Body of pancreas (tissue), 4 donors: ENCODE measurements around the gene WWTR1.
A peak's percentile ranks its signal among the peaks of the same experiment; 100 is the strongest.

Experiments
- CTCF ChIP-seq, 7 experiments: fragments of 450-650 bp in 4 of 7; fragments of 200-600 bp in 3 of 7; sonication (generic) in 3 of 7; IDR thresholded peaks; one replicate each; pipeline ENCODE4 v1.5.1; 2016 to 2019; ENCODE audit warnings: antibody characterized with exemption in 7 of 7
- POLR2A ChIP-seq, 3 donors: fragments of 450-650 bp; IDR thresholded peaks; one replicate each; pipeline ENCODE4 v1.6.1; 2016; ENCODE audit warnings: antibody characterized with exemption in 3 of 3, mild to moderate bottlenecking in 2 of 3

DNA sequence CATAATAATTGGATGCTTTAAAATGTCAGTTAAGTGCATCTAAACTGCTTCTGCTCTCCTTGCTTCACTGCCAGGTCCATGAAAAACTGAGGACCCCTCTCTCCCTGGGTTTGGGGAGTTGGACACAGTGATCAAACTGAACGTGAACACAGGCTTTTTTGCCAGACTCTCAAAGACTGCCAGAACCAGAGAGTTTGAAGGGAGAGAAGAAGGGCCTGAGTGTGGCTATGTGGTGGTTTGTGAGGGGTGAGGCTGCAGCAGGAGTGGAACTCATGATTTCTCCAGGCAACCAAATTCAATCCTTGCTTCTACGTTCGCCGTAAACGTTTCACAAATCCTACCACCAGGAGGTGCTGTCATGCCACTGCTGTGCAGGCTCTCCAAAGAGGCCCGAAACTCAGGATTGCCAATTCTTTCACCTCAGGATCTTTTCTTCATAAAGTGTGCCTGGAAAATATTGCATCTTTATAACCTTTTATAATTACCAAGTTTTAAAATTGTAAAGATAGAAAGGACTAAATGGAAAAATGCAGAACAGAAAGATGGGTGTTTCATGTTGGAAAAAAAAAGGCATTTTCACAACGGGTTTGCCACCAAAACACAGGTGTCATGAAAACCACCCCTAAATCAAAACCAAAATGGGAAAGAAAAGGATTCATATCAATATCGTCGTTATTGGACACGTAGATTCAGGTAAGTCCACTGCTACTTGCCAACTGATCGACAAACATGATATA, 163.6 kb downstream of the WWTR1 start:
- TF ChIP-seq CTCF (IDR thresholded peaks at IDR 0.05) (peak; percentile 58 to 79 (median 77)), POLR2A (IDR thresholded peaks at IDR 0.05) (no peak)
